HEK293T (cell line): ENCODE results near the gene MYH14.

ENCODE experiments used
- ARNT ChIP-seq: fragments of 450-650 bp; IDR thresholded peaks from 2 replicates; pipeline ENCODE4 v1.6.1; 2017; ENCODE audit warnings: mild to moderate bottlenecking
- LEF1 ChIP-seq: fragments of 450-650 bp; IDR thresholded peaks from 2 replicates; pipeline ENCODE4 v1.6.1; 2017; ENCODE audit warnings: mild to moderate bottlenecking, borderline replicate concordance
- PKNOX1 ChIP-seq: fragments of 450-650 bp; IDR thresholded peaks from 2 replicates; pipeline ENCODE4 v1.6.1; 2016

- TF ChIP-seq PKNOX1 (no peak), LEF1 (no peak), ARNT (no peak)
Observed at GRCh38 chr19:50244695-50245094, 41.3 kb downstream of the MYH14 start.
